A549 (cell line): ENCODE data around the gene ATP10D.

Source experiments
- CHD4 ChIP-seq: fragments of 200-600 bp; sonication (generic); IDR thresholded peaks from 2 replicates; pipeline ENCODE4 v1.6.1; 2016; ENCODE audit warnings: antibody characterized with exemption, mild to moderate bottlenecking, borderline replicate concordance
- EP300 ChIP-seq, 2 experiments: fragments of >200 bp; sonication (Bioruptor Twin); formaldehyde crosslinking; IDR thresholded peaks; 2 replicates in 1 of 2; 3 replicates in 1 of 2; pipeline ENCODE4 v1.6.1; 2016 to 2017
- JUNB ChIP-seq: fragments of >200 bp; sonication (Bioruptor Twin); formaldehyde crosslinking; IDR thresholded peaks from 2 replicates; pipeline ENCODE4 v1.6.1; 2016
- KDM5A ChIP-seq: fragments of 200-600 bp; sonication (generic); IDR thresholded peaks from 2 replicates; pipeline ENCODE4 v1.6.1; 2016; ENCODE audit warnings: antibody characterized with exemption, mild to moderate bottlenecking
- POLR2A ChIP-seq: IDR thresholded peaks from 2 replicates; pipeline ENCODE4 v1.6.1; 2012; ENCODE audit warnings: mild to moderate bottlenecking, low read length
- SREBF2 ChIP-seq: fragments of 450-650 bp; IDR thresholded peaks from 2 replicates; pipeline ENCODE4 v1.6.1; 2014; ENCODE audit warnings: mild to moderate bottlenecking, moderate library complexity
- TF ChIP-seq, protein P1 (sequence below): fragments of >200 bp; sonication (Bioruptor Twin); formaldehyde crosslinking; IDR thresholded peaks from 3 replicates; pipeline ENCODE4 v1.5.1; 2016

- TF ChIP-seq KDM5A (no peak), EP300 (IDR thresholded peaks at IDR 0.05) (no peak), POLR2A (no peak), JUNB (no peak), SREBF2 (no peak), CHD4 (no peak)
- TF ChIP-seq, protein P1, sequence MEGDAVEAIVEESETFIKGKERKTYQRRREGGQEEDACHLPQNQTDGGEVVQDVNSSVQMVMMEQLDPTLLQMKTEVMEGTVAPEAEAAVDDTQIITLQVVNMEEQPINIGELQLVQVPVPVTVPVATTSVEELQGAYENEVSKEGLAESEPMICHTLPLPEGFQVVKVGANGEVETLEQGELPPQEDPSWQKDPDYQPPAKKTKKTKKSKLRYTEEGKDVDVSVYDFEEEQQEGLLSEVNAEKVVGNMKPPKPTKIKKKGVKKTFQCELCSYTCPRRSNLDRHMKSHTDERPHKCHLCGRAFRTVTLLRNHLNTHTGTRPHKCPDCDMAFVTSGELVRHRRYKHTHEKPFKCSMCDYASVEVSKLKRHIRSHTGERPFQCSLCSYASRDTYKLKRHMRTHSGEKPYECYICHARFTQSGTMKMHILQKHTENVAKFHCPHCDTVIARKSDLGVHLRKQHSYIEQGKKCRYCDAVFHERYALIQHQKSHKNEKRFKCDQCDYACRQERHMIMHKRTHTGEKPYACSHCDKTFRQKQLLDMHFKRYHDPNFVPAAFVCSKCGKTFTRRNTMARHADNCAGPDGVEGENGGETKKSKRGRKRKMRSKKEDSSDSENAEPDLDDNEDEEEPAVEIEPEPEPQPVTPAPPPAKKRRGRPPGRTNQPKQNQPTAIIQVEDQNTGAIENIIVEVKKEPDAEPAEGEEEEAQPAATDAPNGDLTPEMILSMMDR = no peak
Measured at GRCh38 chr4:47566969-47567368, 81.9 kb downstream of the ATP10D start.
